Measurements from ENCODE around the gene AMOTL2.

Gene AMOTL2

DNA sequence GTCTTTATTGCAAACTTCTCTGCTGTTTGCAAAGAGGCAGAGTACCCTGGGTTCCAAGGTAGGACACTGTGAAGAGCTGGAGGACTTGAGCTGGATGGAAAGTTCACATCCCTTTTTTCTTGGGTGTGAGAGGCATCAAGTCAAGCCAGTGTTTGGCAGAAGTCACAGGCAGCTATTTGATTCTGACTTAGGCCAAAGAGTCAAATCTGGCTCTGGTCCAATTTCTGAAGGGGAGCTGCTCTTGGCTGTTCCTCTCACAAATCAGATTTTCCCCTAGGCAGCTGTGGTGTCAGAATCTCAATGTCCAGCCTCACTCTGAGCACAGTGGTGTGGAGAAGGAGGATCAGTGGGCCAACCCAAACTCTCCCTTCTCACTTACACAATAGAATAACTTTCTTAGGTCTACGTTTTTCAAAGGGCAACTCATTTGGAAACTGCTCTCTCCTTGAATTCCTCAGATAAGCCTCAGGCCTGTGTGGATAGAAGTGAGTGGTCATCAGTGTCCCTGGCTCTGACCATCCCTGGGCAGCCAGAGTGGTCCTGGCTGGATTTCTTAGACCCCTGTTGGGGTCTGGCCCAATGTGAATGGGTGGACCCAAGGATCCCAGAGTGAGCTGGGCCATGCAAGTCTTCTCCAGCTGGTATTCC lies 18.2 kb upstream of the AMOTL2 start:
- no peak overlapping the region for H3K4me3 ChIP-seq (ENCODE audit: low read depth, low read length)
- TF ChIP-seq CTCF (IDR thresholded peaks at IDR 0.05; ENCODE audit: borderline replicate concordance, insufficient read depth, low read depth, low read length) = no peak

GRCh38 chr3:134389865-134390264 lies 15.6 kb upstream of the AMOTL2 start:
- no peak overlapping the region for H3K4me3 ChIP-seq (ENCODE audit: low read depth, low read length)
- no peak for TF ChIP-seq CTCF (IDR thresholded peaks at IDR 0.05; ENCODE audit: borderline replicate concordance, insufficient read depth, low read depth, low read length)

GRCh38 chr3:134388788-134389485 lies 14.7 kb upstream of the AMOTL2 start:
- no peak for TF ChIP-seq CTCF (IDR thresholded peaks at IDR 0.05; ENCODE audit: borderline replicate concordance, insufficient read depth, low read depth, low read length)
- H3K4me3 ChIP-seq (ENCODE audit: low read depth, low read length) = no peak overlapping the region

DNA sequence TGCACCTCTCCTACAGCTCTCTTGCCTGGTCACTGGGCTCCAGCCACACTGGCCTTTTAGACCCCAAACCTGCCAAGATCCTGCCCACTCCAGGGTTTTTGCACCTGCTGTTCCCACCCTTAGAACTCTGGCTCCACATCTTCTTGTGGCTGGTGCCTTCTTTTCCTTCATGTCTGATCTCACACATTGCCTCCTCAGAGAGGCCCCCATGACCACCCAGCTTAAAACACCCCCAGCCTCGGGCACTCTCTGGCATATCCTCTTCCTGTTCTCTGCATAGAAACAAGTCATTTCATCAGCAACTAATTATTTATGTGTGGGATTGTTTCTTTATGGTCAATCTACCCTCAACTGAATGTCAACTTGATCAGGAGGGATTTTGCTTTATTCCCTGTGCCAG lies 14.0 kb upstream of the AMOTL2 start:
- TF ChIP-seq CTCF (IDR thresholded peaks at IDR 0.05; ENCODE audit: borderline replicate concordance, insufficient read depth, low read depth, low read length) = no peak

DNA sequence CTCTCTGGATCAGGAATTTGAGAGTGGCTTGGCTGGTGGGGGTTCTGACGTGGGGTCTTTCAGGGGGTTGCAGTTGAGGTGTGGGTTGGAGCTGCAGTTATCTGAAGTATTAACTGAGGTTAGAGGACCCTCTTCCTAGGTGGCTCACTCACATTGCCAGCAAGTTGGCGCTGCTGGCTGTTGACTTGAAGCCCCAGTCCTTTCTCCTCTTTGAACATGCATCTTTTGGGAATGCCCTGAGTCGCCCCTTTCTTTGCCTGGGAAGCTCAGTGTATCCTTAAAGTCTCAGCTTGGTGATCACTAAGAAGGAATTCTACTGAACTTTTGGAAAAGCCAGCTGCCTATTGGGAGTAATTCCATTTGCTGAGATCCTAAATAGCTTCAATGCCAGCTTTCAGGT lies 13.0 kb upstream of the AMOTL2 start:
- H3K4me3 ChIP-seq (ENCODE audit: low read depth, low read length) = no peak overlapping the region
- TF ChIP-seq CTCF (IDR thresholded peaks at IDR 0.05; ENCODE audit: borderline replicate concordance, insufficient read depth, low read depth, low read length) = no peak

More for the DNA sequence above, 14.0 kb upstream of the AMOTL2 start:
- H3K4me3 ChIP-seq (ENCODE audit: low read depth, low read length) = no peak overlapping the region

- H3K4me3 ChIP-seq (ENCODE audit: low read depth, low read length) = no peak overlapping the region
- no peak for TF ChIP-seq CTCF (IDR thresholded peaks at IDR 0.05; ENCODE audit: borderline replicate concordance, insufficient read depth, low read depth, low read length)
These were observed 10.7 kb upstream of the AMOTL2 start for GRCh38 chr3:134384963-134385362.
